Endodermal cell (in vitro differentiated cells): ENCODE data around the gene PRR16. TPM values are rescaled to one million over a fixed set of nuclear protein-coding genes. Genes with fewer than 3 reads are reported as not detected.

Experiments
- DNase-seq: peaks from one replicate; pipeline ENCODE4 v3.0.0-alpha.2; 2017
- H3K27ac ChIP-seq: 2 replicates; pipeline ENCODE4 v1.5.1; 2013; ENCODE audit warnings: mild to moderate bottlenecking, low read depth, low read length, moderate library complexity
- H3K27me3 ChIP-seq: 2 replicates; pipeline ENCODE4 v1.6.1; 2013; ENCODE audit warnings: mild to moderate bottlenecking, low read length, moderate library complexity; ENCODE audit not compliant: insufficient read depth, control insufficient read depth, poor library complexity, severe bottlenecking
- H3K36me3 ChIP-seq: 2 replicates; pipeline ENCODE4 v1.7.0; 2013; ENCODE audit warnings: mild to moderate bottlenecking, low read length, moderate library complexity; ENCODE audit not compliant: control insufficient read depth, insufficient read depth
- H3K4me1 ChIP-seq: one replicate; pipeline ENCODE4 v1.7.0; 2013; ENCODE audit warnings: low read length; ENCODE audit not compliant: control insufficient read depth, insufficient read depth
- H3K4me3 ChIP-seq: 2 replicates; pipeline ENCODE4 v1.5.1; 2013; ENCODE audit warnings: mild to moderate bottlenecking, low read length, moderate library complexity
- H3K9ac ChIP-seq: 2 replicates; pipeline ENCODE4 v1.6.1; 2013; ENCODE audit warnings: mild to moderate bottlenecking, low read length, moderate library complexity; ENCODE audit not compliant: poor library complexity, severe bottlenecking; ENCODE audit errors: extremely low read depth
- H3K9me3 ChIP-seq: 2 replicates; pipeline ENCODE4 v1.6.1; 2013; ENCODE audit warnings: mild to moderate bottlenecking, low read length, moderate library complexity; ENCODE audit not compliant: control insufficient read depth
- H3K27ac Mint-ChIP-seq: 2 replicates; pipeline ENCODE4 v1.8.0; 2020; ENCODE audit warnings: mixed read lengths
- H3K27me3 Mint-ChIP-seq: 2 replicates; pipeline ENCODE4 v1.8.0; 2021; ENCODE audit warnings: mild to moderate bottlenecking, mixed read lengths; ENCODE audit not compliant: insufficient read depth
- H3K36me3 Mint-ChIP-seq: 2 replicates; pipeline ENCODE4 v1.8.0; 2020; ENCODE audit warnings: low read depth, mixed read lengths
- H3K4me1 Mint-ChIP-seq: 2 replicates; pipeline ENCODE4 v1.8.0; 2020; ENCODE audit warnings: mixed read lengths
- H3K4me3 Mint-ChIP-seq: 2 replicates; pipeline ENCODE4 v1.8.0; 2020; ENCODE audit warnings: mild to moderate bottlenecking, moderate library complexity, mixed read lengths
- H3K9me3 Mint-ChIP-seq: 2 replicates; pipeline ENCODE4 v1.8.0; 2020; ENCODE audit warnings: mild to moderate bottlenecking, mixed read lengths
- WGBS, 2 experiments: methylation state at CpG; one replicate each; pipeline versions ENCODE4 v1.1.5 to v1.1.7; 2013; ENCODE audit warnings: missing lambda C conversion rate in 2 of 2, mixed read lengths in 1 of 2; ENCODE audit not compliant: insufficient coverage in 1 of 2, insufficient read length in 1 of 2; 5-methylcytosine and 5-hydroxymethylcytosine counted together
- total RNA-seq, 2 donors: library from RNA; stranded (reverse); fragmentation: NEBNext Ultra II Directional in 1 of 2; extraction: Animal tissue kit (Norgen Biotek cat#: 25700) in 1 of 2; gene quantifications; 2 replicates in 1 of 2; 3 replicates in 1 of 2; pipeline ENCODE4 v1.2.1, GENCODE V29; 2021
- TF ChIP-seq, protein P1 (sequence below): fragments of 200-600 bp; sonication (generic); conservative IDR thresholded peaks from 2 replicates; pipeline ENCODE4 v1.5.0; 2021; ENCODE audit warnings: antibody characterized with exemption, mild to moderate bottlenecking

PRR16 gene
- total RNA-seq, 2 donors from 2014 or later: 0.53 to 0.64 TPM

DNA sequence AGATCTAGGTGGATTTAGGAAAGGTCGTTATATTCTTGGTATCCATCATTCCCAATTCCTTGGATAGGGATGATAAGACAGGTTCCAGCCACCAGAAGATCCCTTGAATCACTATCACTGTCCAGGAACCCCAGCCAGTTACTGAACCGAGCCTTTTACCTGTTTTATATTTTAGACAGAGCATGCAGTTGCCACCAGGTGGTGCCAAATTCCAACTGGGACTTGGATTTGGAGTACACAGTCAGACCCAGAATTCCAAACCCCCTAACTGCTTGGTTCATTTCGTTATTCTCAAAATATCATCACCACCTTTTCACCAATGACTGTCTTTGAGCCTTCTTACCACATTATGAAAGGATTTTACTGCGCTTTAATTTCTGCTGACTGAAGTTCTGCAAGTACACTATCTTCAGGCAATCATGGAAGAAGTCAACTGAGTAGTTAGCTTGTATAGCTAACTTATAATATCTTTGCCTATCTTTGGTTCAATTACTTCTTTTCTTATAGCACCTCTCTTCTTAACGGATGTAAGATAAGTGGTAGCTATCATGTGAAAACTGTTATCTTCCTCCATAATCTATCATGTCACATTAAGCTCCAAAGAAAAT lies 191.8 kb downstream of the PRR16 start:
- Histone ChIP-seq H3K9me3 (no peaks in the 10 kb centered on the region), H3K27ac (no peak overlapping the region), H3K27me3 (no peaks in the 10 kb centered on the region), H3K4me3 (no peak overlapping the region), H3K36me3 (no peaks in the 10 kb centered on the region), H3K9ac (no peak overlapping the region), H3K4me1 (peaks cover 6% of the 10 kb centered on the region)
- Mint-ChIP-seq H3K27ac (no peak overlapping the region), H3K27me3 (peaks cover 13% of the 10 kb centered on the region), H3K4me1 (peaks cover 35% of the 10 kb centered on the region), H3K4me3 (no peak overlapping the region), H3K9me3 (no peaks in the 10 kb centered on the region), H3K36me3 (no peaks in the 10 kb centered on the region)
- TF ChIP-seq, protein P1, sequence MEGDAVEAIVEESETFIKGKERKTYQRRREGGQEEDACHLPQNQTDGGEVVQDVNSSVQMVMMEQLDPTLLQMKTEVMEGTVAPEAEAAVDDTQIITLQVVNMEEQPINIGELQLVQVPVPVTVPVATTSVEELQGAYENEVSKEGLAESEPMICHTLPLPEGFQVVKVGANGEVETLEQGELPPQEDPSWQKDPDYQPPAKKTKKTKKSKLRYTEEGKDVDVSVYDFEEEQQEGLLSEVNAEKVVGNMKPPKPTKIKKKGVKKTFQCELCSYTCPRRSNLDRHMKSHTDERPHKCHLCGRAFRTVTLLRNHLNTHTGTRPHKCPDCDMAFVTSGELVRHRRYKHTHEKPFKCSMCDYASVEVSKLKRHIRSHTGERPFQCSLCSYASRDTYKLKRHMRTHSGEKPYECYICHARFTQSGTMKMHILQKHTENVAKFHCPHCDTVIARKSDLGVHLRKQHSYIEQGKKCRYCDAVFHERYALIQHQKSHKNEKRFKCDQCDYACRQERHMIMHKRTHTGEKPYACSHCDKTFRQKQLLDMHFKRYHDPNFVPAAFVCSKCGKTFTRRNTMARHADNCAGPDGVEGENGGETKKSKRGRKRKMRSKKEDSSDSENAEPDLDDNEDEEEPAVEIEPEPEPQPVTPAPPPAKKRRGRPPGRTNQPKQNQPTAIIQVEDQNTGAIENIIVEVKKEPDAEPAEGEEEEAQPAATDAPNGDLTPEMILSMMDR: peak; percentile 88
- WGBS, 2 experiments: 56 to 88% methylated on average over 1 to 4 of the region's 5 CpGs
- peak; percentile 85 for DNase-seq

DNA sequence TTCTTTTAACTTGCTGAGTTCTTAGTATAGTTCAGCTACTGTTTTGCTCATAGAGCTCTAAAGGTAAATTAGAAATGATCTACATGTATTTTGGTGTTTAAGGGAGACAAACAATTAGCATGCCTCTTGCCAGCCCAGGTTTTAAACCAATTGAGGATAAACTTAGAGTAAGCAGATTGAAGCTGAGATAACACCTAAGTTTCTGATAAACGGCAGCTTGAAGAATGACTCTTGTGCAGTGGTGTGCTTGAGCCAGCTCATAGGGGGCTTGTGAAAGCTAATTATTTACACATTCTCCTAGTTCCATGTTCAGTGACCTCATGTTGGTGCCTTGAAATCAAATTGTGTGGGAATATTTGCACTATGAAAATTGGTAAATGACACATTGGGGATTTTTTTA lies 193.0 kb downstream of the PRR16 start:
- Mint-ChIP-seq H3K27ac (no peak overlapping the region), H3K4me3 (peak overlapping the region; percentile 19), H3K9me3 (no peaks in the 10 kb centered on the region), H3K27me3 (peaks cover 16% of the 10 kb centered on the region), H3K36me3 (no peaks in the 10 kb centered on the region), H3K4me1 (peaks cover 35% of the 10 kb centered on the region)
- H3K27ac ChIP-seq: no peak overlapping the region
- TF ChIP-seq, protein P1: no peak
- no peak for DNase-seq
- H3K9ac ChIP-seq: no peak overlapping the region
- H3K4me3 ChIP-seq: peak overlapping the region; percentile 42
- no peaks in the 10 kb centered on the region for H3K27me3 ChIP-seq
- H3K9me3 ChIP-seq: no peaks in the 10 kb centered on the region
- H3K4me1 ChIP-seq: peaks cover 6% of the 10 kb centered on the region
- H3K36me3 ChIP-seq: no peaks in the 10 kb centered on the region
- WGBS, 2 experiments: 21 to 80% methylated on average over 1 of the region's 1 CpG

DNA sequence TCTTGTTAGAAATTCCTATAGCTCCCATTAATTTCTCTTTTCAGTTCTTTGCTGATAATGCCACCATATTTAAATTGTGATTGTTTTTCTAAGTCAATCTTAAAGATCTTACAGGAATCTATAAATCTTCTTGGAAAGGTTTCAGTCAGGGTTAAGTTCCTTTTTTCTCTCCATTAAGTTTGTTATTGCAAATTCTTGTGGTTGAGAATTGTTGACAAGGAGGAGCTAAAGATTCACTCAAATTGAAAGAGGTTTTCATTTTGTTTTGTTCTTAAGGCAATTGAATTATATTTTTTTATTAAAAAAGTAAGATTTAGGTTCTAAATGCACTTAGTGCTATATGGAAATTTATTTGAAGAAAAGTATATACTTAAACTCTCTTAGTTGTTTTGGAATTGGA lies 213.4 kb downstream of the PRR16 start:
- H3K9me3 Mint-ChIP-seq: no peaks in the 10 kb centered on the region
- Histone ChIP-seq H3K9ac (no peak overlapping the region), H3K4me1 (no peaks in the 10 kb centered on the region), H3K36me3 (no peaks in the 10 kb centered on the region), H3K27me3 (no peaks in the 10 kb centered on the region), H3K4me3 (no peak overlapping the region), H3K27ac (no peak overlapping the region), H3K9me3 (no peaks in the 10 kb centered on the region)
- H3K4me1 Mint-ChIP-seq: peaks cover 12% of the 10 kb centered on the region
- no peak overlapping the region for H3K4me3 Mint-ChIP-seq
- H3K36me3 Mint-ChIP-seq: no peaks in the 10 kb centered on the region
- H3K27ac Mint-ChIP-seq: no peak overlapping the region
- no peak for DNase-seq
- no peaks in the 10 kb centered on the region for H3K27me3 Mint-ChIP-seq
- TF ChIP-seq, protein P1: no peak
